GM18951 (cell line): ENCODE results near the gene EMC6.
"Not testable (repeated sequence)": the region's sequence is repeated elsewhere in the genome, so short reads cannot be mapped to it uniquely, and the experiment has no call there.

ENCODE experiments used
- POLR2A ChIP-seq: IDR thresholded peaks from 4 replicates; pipeline ENCODE4 v1.6.1; 2011; ENCODE audit warnings: mild to moderate bottlenecking; ENCODE audit not compliant: insufficient read length, insufficient read depth; ENCODE audit errors: extremely low read depth
- in situ Hi-C: fragments of 300-500 bp; cut with MboI; formaldehyde crosslinking; loops from one replicate; pipeline ENCODE4 v1.12.0; 2022; ENCODE audit warnings: low sequenced_read_pairs, mixed read lengths, inconsistent platforms; ENCODE audit not compliant: unreplicated experiment

Gene EMC6

GRCh38 chr17:3695129-3695722 lies 26.6 kb downstream of the EMC6 start:
- TF ChIP-seq POLR2A: no peak
- in situ Hi-C loops: no loop called here

- in situ Hi-C loops: no loop called here
- TF ChIP-seq POLR2A: peak; percentile 52
These were observed 27.3 kb downstream of the EMC6 start, which contains the start of gene P2RX5 for GRCh38 chr17:3695723-3696411. P2RX5 (minus strand) TSS chr17:3696155; CDS start chr17:3696005, 150 bp downstream.

- no peak for TF ChIP-seq POLR2A
- in situ Hi-C loops: no loop called here
These were observed 28.5 kb downstream of the EMC6 start for GRCh38 chr17:3697103-3697476.

GRCh38 chr17:3698139-3698538 lies 29.5 kb downstream of the EMC6 start:
- in situ Hi-C loops: no loop called here
- TF ChIP-seq POLR2A: no peak

GRCh38 chr17:3699951-3700350 lies 31.3 kb downstream of the EMC6 start:
- in situ Hi-C loops: no loop called here

GRCh38 chr17:3702041-3702539 lies 33.5 kb downstream of the EMC6 start:
- in situ Hi-C loops: not testable (repeated sequence)

More at GRCh38 chr17:3699951-3700350, 31.3 kb downstream of the EMC6 start:
- TF ChIP-seq POLR2A: no peak

GRCh38 chr17:3704931-3705717 lies 36.5 kb downstream of the EMC6 start:
- no peak for TF ChIP-seq POLR2A
- in situ Hi-C loops: no loop called here

GRCh38 chr17:3705718-3705984 lies 37.0 kb downstream of the EMC6 start:
- in situ Hi-C loops: not testable (repeated sequence)

GRCh38 chr17:3708366-3708765 lies 39.8 kb downstream of the EMC6 start:
- no peak for TF ChIP-seq POLR2A
- in situ Hi-C loops: no loop called here

GRCh38 chr17:3710951-3711383 lies 42.4 kb downstream of the EMC6 start:
- no peak for TF ChIP-seq POLR2A
- in situ Hi-C loops: no loop called here

GRCh38 chr17:3712811-3713463 lies 44.3 kb downstream of the EMC6 start:
- in situ Hi-C loops: no loop called here
- no peak for TF ChIP-seq POLR2A

- in situ Hi-C loops: no loop called here
These were observed 46.7 kb downstream of the EMC6 start for GRCh38 chr17:3715296-3715695.

GRCh38 chr17:3718201-3718600 lies 49.6 kb downstream of the EMC6 start:
- in situ Hi-C loops: no loop called here
- no peak for TF ChIP-seq POLR2A

More at GRCh38 chr17:3715296-3715695, 46.7 kb downstream of the EMC6 start:
- TF ChIP-seq POLR2A: no peak
